Measurements from ENCODE around the gene COL11A2. TPM values are rescaled to one million over a fixed set of nuclear protein-coding genes. Genes with fewer than 3 reads are reported as not detected.

COL11A2 gene
- total RNA-seq, 1 donor from 2014 or later: 10.0 TPM

- H3K4me3 Mint-ChIP-seq (ENCODE audit: unreplicated experiment): peak overlapping the region; percentile 42
- DNase-seq (ENCODE audit: low spot score): no peak
- H3K27ac Mint-ChIP-seq (ENCODE audit: unreplicated experiment): no peak overlapping the region
These were observed 75.2 kb downstream of the COL11A2 start for GRCh38 chr6:33116841-33117711.

GRCh38 chr6:33116417-33116816, 75.8 kb downstream of the COL11A2 start:
- H3K4me1 Mint-ChIP-seq (ENCODE audit: low read depth): peaks cover 14% of the 10 kb centered on the region
- H3K4me3 Mint-ChIP-seq (ENCODE audit: unreplicated experiment): peak overlapping the region; percentile 42
- TF ChIP-seq CTCF (IDR thresholded peaks at IDR 0.05): no peak

More at GRCh38 chr6:33116841-33117711, 75.2 kb downstream of the COL11A2 start:
- H3K36me3 Mint-ChIP-seq (ENCODE audit: low read depth): no peaks in the 10 kb centered on the region
- no peak for TF ChIP-seq CTCF (IDR thresholded peaks at IDR 0.05)
- no peaks in the 10 kb centered on the region for H3K9me3 Mint-ChIP-seq (ENCODE audit: low read depth)
- peaks cover 14% of the 10 kb centered on the region for H3K4me1 Mint-ChIP-seq (ENCODE audit: low read depth)
- H3K27me3 Mint-ChIP-seq (ENCODE audit: low read depth): peaks cover 88% of the 10 kb centered on the region

GRCh38 chr6:33114406-33114805, 77.9 kb downstream of the COL11A2 start:
- TF ChIP-seq CTCF (IDR thresholded peaks at IDR 0.05): no peak
- H3K36me3 Mint-ChIP-seq (ENCODE audit: low read depth): no peaks in the 10 kb centered on the region
- peaks cover 14% of the 10 kb centered on the region for H3K4me1 Mint-ChIP-seq (ENCODE audit: low read depth)
- peaks cover 89% of the 10 kb centered on the region for H3K27me3 Mint-ChIP-seq (ENCODE audit: low read depth)
- no peak overlapping the region for H3K4me3 Mint-ChIP-seq (ENCODE audit: unreplicated experiment)
- H3K27ac Mint-ChIP-seq (ENCODE audit: unreplicated experiment): no peak overlapping the region
- DNase-seq (ENCODE audit: low spot score): no peak
- H3K9me3 Mint-ChIP-seq (ENCODE audit: low read depth): no peaks in the 10 kb centered on the region

More at GRCh38 chr6:33116417-33116816, 75.8 kb downstream of the COL11A2 start:
- H3K36me3 Mint-ChIP-seq (ENCODE audit: low read depth): no peaks in the 10 kb centered on the region
- no peak overlapping the region for H3K27ac Mint-ChIP-seq (ENCODE audit: unreplicated experiment)
- H3K9me3 Mint-ChIP-seq (ENCODE audit: low read depth): no peaks in the 10 kb centered on the region
- H3K27me3 Mint-ChIP-seq (ENCODE audit: low read depth): peaks cover 88% of the 10 kb centered on the region
- DNase-seq (ENCODE audit: low spot score): no peak

- Mint-ChIP-seq H3K27me3 (ENCODE audit: low read depth) (peaks cover 88% of the 10 kb centered on the region), H3K9me3 (ENCODE audit: low read depth) (no peaks in the 10 kb centered on the region), H3K36me3 (ENCODE audit: low read depth) (no peaks in the 10 kb centered on the region), H3K4me3 (ENCODE audit: unreplicated experiment) (no peak overlapping the region), H3K27ac (ENCODE audit: unreplicated experiment) (no peak overlapping the region), H3K4me1 (ENCODE audit: low read depth) (peaks cover 14% of the 10 kb centered on the region)
- TF ChIP-seq CTCF (IDR thresholded peaks at IDR 0.05): no peak
- no peak for DNase-seq (ENCODE audit: low spot score)
These were observed 78.5 kb downstream of the COL11A2 start for GRCh38 chr6:33113755-33114154.

Small RNA genes lying within 50 kb of the gene (microRNA-seq; reads per million reads assigned to microRNA genes)
- 5.5 reads per million, percentile 4 among the genes with 10 or more reads in this experiment for gene MIR219A1 (ENCODE audit: borderline number of aligned reads)

Other genes starting within 250 kb of the COL11A2 start
- gene HLA-DMA, start 239.4 kb downstream of the COL11A2 start, total RNA-seq: 3.6 to 5.5 TPM (median 5.4 TPM) in 3 replicates
- 149 to 165 TPM (median 150 TPM) in 3 replicates for gene BRD2, start 223.9 kb downstream of the COL11A2 start, total RNA-seq
- not detected in 3 replicates for gene HLA-DOA, start 182.9 kb downstream of the COL11A2 start, total RNA-seq
- 0.65 to 1.3 TPM (median 1.2 TPM) in 3 replicates for gene HLA-DPA1, start 118.8 kb downstream of the COL11A2 start, total RNA-seq
- gene HLA-DPB1, start 116.5 kb downstream of the COL11A2 start, total RNA-seq: 2.8 to 2.9 TPM (median 2.8 TPM) in 3 replicates
- gene RXRB, start 8.2 kb upstream of the COL11A2 start, total RNA-seq: 45.1 to 51.5 TPM (median 46.5 TPM) in 3 replicates
- gene SLC39A7, start 8.4 kb upstream of the COL11A2 start, total RNA-seq: 222 to 238 TPM (median 225 TPM) in 3 replicates
- gene HSD17B8, start 12.2 kb upstream of the COL11A2 start, total RNA-seq: 0.60 to 2.8 TPM (median 1.1 TPM) in 3 replicates
- gene RING1, start 16.0 kb upstream of the COL11A2 start, total RNA-seq: 42.8 to 49.7 TPM (median 44.5 TPM) in 3 replicates
- gene VPS52, start 79.4 kb upstream of the COL11A2 start, total RNA-seq: 35.8 to 49.9 TPM (median 36.0 TPM) in 3 replicates
- gene RPS18, start 79.6 kb upstream of the COL11A2 start, total RNA-seq: 1,578 to 1,963 TPM (median 1,582 TPM) in 3 replicates
- 6.5 to 9.2 TPM (median 7.3 TPM) in 3 replicates for gene B3GALT4, start 84.7 kb upstream of the COL11A2 start, total RNA-seq
- gene WDR46, start 96.8 kb upstream of the COL11A2 start, total RNA-seq: 42.4 to 79.7 TPM (median 48.1 TPM) in 3 replicates
- 25.3 to 35.5 TPM (median 27.8 TPM) in 3 replicates for gene PFDN6, start 97.1 kb upstream of the COL11A2 start, total RNA-seq
- gene RGL2, start 106.5 kb upstream of the COL11A2 start, total RNA-seq: 39.2 to 54.5 TPM (median 50.5 TPM) in 3 replicates
- 86.2 to 102 TPM (median 88.1 TPM) in 3 replicates for gene TAPBP, start 121.6 kb upstream of the COL11A2 start, total RNA-seq
- gene ZBTB22, start 125.3 kb upstream of the COL11A2 start, total RNA-seq: 21.4 to 22.2 TPM (median 22.1 TPM) in 3 replicates
- gene DAXX, start 130.5 kb upstream of the COL11A2 start, total RNA-seq: 26.3 to 27.1 TPM (median 26.4 TPM) in 3 replicates
- 7.4 to 10.4 TPM (median 8.1 TPM) in 3 replicates for gene KIFC1, start 199.4 kb upstream of the COL11A2 start, total RNA-seq
- 39.0 to 43.2 TPM (median 42.7 TPM) in 3 replicates for gene PHF1, start 218.5 kb upstream of the COL11A2 start, total RNA-seq
- gene CUTA, start 225.6 kb upstream of the COL11A2 start, total RNA-seq: 204 to 241 TPM (median 218 TPM) in 3 replicates
- 24.2 to 32.6 TPM (median 24.7 TPM) in 3 replicates for gene SYNGAP1, start 227.6 kb upstream of the COL11A2 start, total RNA-seq